Measurements from ENCODE around the gene RNASE4.

Gene RNASE4

DNA sequence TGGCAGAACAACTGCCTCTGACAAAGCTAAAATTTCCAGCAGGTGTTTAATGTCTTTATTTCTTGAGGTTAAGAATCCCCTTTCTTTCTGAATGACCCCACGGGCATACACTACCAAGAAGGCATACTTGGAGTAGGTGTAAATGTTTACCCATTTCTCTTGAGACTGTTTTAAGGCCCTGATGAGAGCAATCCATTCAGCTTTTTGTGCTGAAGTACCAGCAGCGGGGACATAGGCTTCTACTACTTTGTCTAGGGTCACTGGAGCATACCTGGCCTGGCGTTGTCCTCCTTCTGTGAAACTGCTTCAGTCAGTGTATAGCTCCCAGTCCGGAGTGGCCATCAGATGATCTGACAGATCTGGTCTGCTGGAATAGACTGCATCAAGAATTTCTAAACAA, 26.9 kb downstream of the RNASE4 start:
- TF ChIP-seq, protein P1, sequence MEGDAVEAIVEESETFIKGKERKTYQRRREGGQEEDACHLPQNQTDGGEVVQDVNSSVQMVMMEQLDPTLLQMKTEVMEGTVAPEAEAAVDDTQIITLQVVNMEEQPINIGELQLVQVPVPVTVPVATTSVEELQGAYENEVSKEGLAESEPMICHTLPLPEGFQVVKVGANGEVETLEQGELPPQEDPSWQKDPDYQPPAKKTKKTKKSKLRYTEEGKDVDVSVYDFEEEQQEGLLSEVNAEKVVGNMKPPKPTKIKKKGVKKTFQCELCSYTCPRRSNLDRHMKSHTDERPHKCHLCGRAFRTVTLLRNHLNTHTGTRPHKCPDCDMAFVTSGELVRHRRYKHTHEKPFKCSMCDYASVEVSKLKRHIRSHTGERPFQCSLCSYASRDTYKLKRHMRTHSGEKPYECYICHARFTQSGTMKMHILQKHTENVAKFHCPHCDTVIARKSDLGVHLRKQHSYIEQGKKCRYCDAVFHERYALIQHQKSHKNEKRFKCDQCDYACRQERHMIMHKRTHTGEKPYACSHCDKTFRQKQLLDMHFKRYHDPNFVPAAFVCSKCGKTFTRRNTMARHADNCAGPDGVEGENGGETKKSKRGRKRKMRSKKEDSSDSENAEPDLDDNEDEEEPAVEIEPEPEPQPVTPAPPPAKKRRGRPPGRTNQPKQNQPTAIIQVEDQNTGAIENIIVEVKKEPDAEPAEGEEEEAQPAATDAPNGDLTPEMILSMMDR (IDR thresholded peaks at IDR 0.05): no peak
- Histone ChIP-seq H3K9me3 (no peaks in the 10 kb centered on the region), H3K36me3 (no peaks in the 10 kb centered on the region), H3K27ac (no peak overlapping the region), H3K4me3 (ENCODE audit: low read depth in 1 of 2, low read length in 1 of 2) (no peak overlapping the region), H3K27me3 (no peaks in the 10 kb centered on the region), H3K4me1 (ENCODE audit: control insufficient read depth in 1 of 2, insufficient read depth in 1 of 2, low read depth in 1 of 2, low read length in 1 of 2) (peaks cover 23 to 25% of the 10 kb centered on the region in 2 experiments)

DNA sequence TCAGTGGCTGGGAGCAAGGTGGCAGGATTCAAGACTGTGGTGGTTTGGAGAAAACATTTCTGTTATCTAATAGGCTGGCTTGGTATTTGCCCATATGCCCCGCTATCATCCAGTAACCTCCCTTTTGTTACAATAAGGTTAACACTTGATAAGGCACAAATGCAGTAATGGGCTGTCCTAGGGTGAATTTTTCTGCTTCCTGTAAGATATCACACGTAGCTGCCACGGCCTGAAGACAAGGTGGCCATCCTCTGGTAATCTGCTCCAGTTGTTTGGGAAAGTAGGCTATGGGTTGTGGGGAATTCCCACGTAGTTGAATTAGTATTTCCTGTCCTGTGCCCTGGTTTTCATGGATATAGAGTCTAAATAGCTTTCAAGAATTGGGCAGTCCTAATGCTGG, 27.3 kb downstream of the RNASE4 start:
- H3K4me3 ChIP-seq (ENCODE audit: low read depth in 1 of 2, low read length in 1 of 2): no peak overlapping the region
- TF ChIP-seq, protein P1 (IDR thresholded peaks at IDR 0.05): no peak
- no peak overlapping the region for H3K27ac ChIP-seq
- no peaks in the 10 kb centered on the region for H3K9me3 ChIP-seq
- H3K4me1 ChIP-seq (ENCODE audit: control insufficient read depth in 1 of 2, insufficient read depth in 1 of 2, low read depth in 1 of 2, low read length in 1 of 2): peaks cover 27 to 29% of the 10 kb centered on the region in 2 experiments
- H3K36me3 ChIP-seq: no peaks in the 10 kb centered on the region
- H3K27me3 ChIP-seq: no peaks in the 10 kb centered on the region

DNA sequence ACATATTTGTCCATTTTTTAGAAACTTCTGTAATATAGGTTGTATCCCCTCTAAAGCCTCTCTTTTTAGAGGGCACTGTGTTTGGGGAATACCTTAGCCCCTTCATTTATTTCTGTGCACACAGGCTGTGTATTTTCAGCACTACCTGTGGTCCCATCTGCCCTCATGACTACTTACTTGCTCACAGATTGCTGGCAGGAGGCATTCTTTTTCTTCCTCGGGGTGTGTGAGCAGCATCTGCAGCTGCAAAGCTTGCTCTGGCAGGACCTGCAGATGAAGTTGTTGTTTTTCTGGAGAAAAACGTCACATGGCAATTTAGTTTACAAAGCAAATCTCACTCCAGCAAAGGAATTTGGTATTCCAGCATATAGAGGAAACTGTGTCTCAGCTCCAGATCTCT, 28.5 kb downstream of the RNASE4 start:
- H3K27ac ChIP-seq: no peak overlapping the region
- TF ChIP-seq, protein P1 (IDR thresholded peaks at IDR 0.05): no peak
- H3K9me3 ChIP-seq: no peaks in the 10 kb centered on the region
- no peaks in the 10 kb centered on the region for H3K36me3 ChIP-seq
- H3K27me3 ChIP-seq: no peaks in the 10 kb centered on the region
- no peak overlapping the region for H3K4me3 ChIP-seq (ENCODE audit: low read depth in 1 of 2, low read length in 1 of 2)
- H3K4me1 ChIP-seq (ENCODE audit: control insufficient read depth in 1 of 2, insufficient read depth in 1 of 2, low read depth in 1 of 2, low read length in 1 of 2): peaks cover 27 to 31% of the 10 kb centered on the region in 2 experiments

DNA sequence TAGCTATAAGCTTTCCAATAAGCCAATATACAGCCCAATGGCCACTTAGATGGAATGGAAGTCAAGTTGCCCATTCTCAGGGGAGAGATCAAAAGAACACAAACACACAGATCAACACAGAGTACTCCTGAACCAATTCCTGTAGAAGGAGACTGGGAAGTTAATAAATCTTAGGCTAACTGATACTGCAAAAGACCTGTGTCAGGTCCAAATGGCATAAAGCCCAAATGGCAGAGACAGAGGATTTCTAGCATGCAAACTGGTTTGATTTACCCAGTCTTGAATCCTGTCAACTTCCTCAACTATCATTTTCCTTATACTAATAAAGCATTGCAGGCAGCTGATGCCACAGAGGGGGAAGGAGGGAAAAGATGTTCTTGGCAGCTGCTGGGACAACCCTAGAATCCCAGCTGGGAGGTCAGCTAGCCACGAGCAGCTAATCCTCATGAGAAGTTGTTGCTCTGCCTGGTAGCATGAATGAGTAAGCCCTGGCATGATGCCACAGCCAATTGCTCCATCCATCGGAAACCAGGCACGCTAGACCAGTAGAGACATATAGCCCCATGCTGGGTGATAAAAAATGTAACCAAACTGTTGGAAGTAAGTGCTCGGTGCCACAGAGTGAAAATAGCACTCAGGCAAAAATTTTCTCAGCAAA, 30.4 kb downstream of the RNASE4 start:
- H3K27ac ChIP-seq: peak overlapping the region; percentile 99
- peak overlapping the region; percentile 29 to 49 for H3K4me3 ChIP-seq (ENCODE audit: low read depth in 1 of 2, low read length in 1 of 2)

DNA sequence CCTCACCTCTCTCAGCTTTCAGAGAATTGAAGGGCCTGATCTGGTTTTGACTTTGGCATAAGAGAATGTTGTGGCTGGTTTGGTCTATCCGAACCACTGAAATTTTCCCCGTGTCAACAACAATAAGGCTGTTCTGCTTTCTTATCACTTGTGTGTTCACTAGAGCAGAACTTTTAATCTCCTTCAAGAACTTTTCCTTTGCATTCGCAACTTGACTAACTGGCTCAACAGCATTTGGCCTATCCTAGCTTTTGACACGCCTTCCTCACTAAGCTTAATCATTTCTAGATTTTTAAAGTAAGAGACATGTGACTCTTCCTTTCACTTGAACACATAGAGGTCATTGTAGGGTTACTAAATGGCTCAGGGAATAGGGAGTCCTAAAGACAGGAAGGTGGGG, 35.4 kb downstream of the RNASE4 start:
- TF ChIP-seq, protein P1 (IDR thresholded peaks at IDR 0.05): no peak
- H3K4me3 ChIP-seq (ENCODE audit: low read depth in 1 of 2, low read length in 1 of 2): no peak overlapping the region
- H3K27ac ChIP-seq: no peak overlapping the region
- peaks cover 40% of the 10 kb centered on the region for H3K27me3 ChIP-seq
- no peaks in the 10 kb centered on the region for H3K36me3 ChIP-seq
- H3K4me1 ChIP-seq (ENCODE audit: control insufficient read depth in 1 of 2, insufficient read depth in 1 of 2, low read depth in 1 of 2, low read length in 1 of 2): peaks cover 18 to 19% of the 10 kb centered on the region in 2 experiments
- no peaks in the 10 kb centered on the region for H3K9me3 ChIP-seq

More for the DNA sequence above, 30.4 kb downstream of the RNASE4 start:
- Histone ChIP-seq H3K4me1 (ENCODE audit: control insufficient read depth in 1 of 2, insufficient read depth in 1 of 2, low read depth in 1 of 2, low read length in 1 of 2) (peaks cover 27 to 31% of the 10 kb centered on the region in 2 experiments), H3K36me3 (no peaks in the 10 kb centered on the region), H3K9me3 (no peaks in the 10 kb centered on the region), H3K27me3 (no peaks in the 10 kb centered on the region)
- TF ChIP-seq, protein P1 (IDR thresholded peaks at IDR 0.05): no peak
